ENCODE data around the gene EPG5. TPM values are rescaled to one million over a fixed set of nuclear protein-coding genes. Genes with fewer than 3 reads are reported as not detected.
A peak's percentile ranks its signal among the peaks of the same experiment; 100 is the strongest.

EPG5 gene
- total RNA-seq, 1 donor from 2014 or later: 29.0 TPM

DNA sequence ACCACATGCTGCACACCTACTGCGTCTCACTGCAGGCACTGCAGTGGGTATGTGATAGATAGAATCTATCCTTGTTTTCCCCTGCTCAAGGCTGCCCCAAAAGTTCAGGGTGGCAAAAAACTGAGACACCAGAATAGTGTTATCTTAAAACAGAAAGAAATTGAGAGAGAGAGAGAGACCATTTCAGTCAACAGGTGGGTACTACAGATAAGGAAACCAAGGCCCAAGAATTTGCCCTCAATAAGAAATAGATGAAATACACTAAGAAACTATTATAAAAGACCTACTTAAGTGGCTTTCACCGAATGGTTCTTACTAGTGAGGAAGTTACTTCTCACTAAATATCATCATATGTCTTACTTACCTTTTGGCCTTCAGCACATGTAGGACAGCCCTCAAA lies 27.9 kb downstream of the EPG5 start:
- Mint-ChIP-seq H3K27me3 (ENCODE audit: low read depth, unreplicated experiment) (no peaks in the 10 kb centered on the region), H3K27ac (ENCODE audit: unreplicated experiment) (no peak overlapping the region), H3K4me3 (ENCODE audit: unreplicated experiment) (no peak overlapping the region), H3K36me3 (ENCODE audit: low read depth, unreplicated experiment) (peaks cover 20% of the 10 kb centered on the region), H3K9me3 (ENCODE audit: unreplicated experiment) (no peaks in the 10 kb centered on the region), H3K4me1 (ENCODE audit: low read depth, unreplicated experiment) (peaks cover 7% of the 10 kb centered on the region)
- H4K20me1 ChIP-seq (ENCODE audit: insufficient read depth, low read length): no peaks in the 10 kb centered on the region
- H3K27me3 ChIP-seq (ENCODE audit: insufficient read depth, low read length): no peaks in the 10 kb centered on the region
- H3K36me3 ChIP-seq (ENCODE audit: insufficient read depth, low read length): peaks cover 51% of the 10 kb centered on the region
- H3K79me2 ChIP-seq (ENCODE audit: insufficient read depth, low read length): peaks cover 5% of the 10 kb centered on the region
- H3K4me2 ChIP-seq (ENCODE audit: low read length): no peak overlapping the region
- FAIRE-seq: no peak
- peaks cover 9% of the 10 kb centered on the region for H3K4me1 ChIP-seq (ENCODE audit: insufficient read depth, low read length)
- no peaks in the 10 kb centered on the region for H3K9me3 ChIP-seq (ENCODE audit: insufficient read depth, low read depth, low read length)
- no peak overlapping the region for H3K9ac ChIP-seq (ENCODE audit: low read length)
- TF ChIP-seq EZH2 (IDR thresholded peaks at IDR 0.05; ENCODE audit: insufficient read depth, low read length): no peak
- TF ChIP-seq, protein P1, sequence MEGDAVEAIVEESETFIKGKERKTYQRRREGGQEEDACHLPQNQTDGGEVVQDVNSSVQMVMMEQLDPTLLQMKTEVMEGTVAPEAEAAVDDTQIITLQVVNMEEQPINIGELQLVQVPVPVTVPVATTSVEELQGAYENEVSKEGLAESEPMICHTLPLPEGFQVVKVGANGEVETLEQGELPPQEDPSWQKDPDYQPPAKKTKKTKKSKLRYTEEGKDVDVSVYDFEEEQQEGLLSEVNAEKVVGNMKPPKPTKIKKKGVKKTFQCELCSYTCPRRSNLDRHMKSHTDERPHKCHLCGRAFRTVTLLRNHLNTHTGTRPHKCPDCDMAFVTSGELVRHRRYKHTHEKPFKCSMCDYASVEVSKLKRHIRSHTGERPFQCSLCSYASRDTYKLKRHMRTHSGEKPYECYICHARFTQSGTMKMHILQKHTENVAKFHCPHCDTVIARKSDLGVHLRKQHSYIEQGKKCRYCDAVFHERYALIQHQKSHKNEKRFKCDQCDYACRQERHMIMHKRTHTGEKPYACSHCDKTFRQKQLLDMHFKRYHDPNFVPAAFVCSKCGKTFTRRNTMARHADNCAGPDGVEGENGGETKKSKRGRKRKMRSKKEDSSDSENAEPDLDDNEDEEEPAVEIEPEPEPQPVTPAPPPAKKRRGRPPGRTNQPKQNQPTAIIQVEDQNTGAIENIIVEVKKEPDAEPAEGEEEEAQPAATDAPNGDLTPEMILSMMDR (IDR thresholded peaks at IDR 0.05; ENCODE audit: insufficient read depth, low read depth, low read length): no peak
- H3K4me3 ChIP-seq (ENCODE audit: insufficient read depth, low read depth, low read length): no peak overlapping the region
- DNase-seq (ENCODE audit: low read depth): no peak
- H2AFZ ChIP-seq (ENCODE audit: low read depth, low read length): no peak overlapping the region
- H3K27ac ChIP-seq (ENCODE audit: low read depth, low read length): no peak overlapping the region

GRCh38 chr18:45938488-45938935 lies 28.6 kb downstream of the EPG5 start:
- peaks cover 51% of the 10 kb centered on the region for H3K36me3 ChIP-seq (ENCODE audit: insufficient read depth, low read length)
- no peak overlapping the region for H3K9ac ChIP-seq (ENCODE audit: low read length)
- H2AFZ ChIP-seq (ENCODE audit: low read depth, low read length): no peak overlapping the region
- no peak for FAIRE-seq
- no peak overlapping the region for H3K27ac Mint-ChIP-seq (ENCODE audit: unreplicated experiment)
- no peak for DNase-seq (ENCODE audit: low read depth)
- H4K20me1 ChIP-seq (ENCODE audit: insufficient read depth, low read length): no peaks in the 10 kb centered on the region
- peaks cover 9% of the 10 kb centered on the region for H3K4me1 ChIP-seq (ENCODE audit: insufficient read depth, low read length)
- peaks cover 15% of the 10 kb centered on the region for H3K36me3 Mint-ChIP-seq (ENCODE audit: low read depth, unreplicated experiment)
- H3K9me3 ChIP-seq (ENCODE audit: insufficient read depth, low read depth, low read length): no peaks in the 10 kb centered on the region
- H3K9me3 Mint-ChIP-seq (ENCODE audit: unreplicated experiment): no peaks in the 10 kb centered on the region
- peaks cover 5% of the 10 kb centered on the region for H3K79me2 ChIP-seq (ENCODE audit: insufficient read depth, low read length)
- H3K4me3 Mint-ChIP-seq (ENCODE audit: unreplicated experiment): no peak overlapping the region
- no peak overlapping the region for H3K4me2 ChIP-seq (ENCODE audit: low read length)
- H3K27me3 Mint-ChIP-seq (ENCODE audit: low read depth, unreplicated experiment): no peaks in the 10 kb centered on the region
- no peak overlapping the region for H3K27ac ChIP-seq (ENCODE audit: low read depth, low read length)
- H3K4me1 Mint-ChIP-seq (ENCODE audit: low read depth, unreplicated experiment): peaks cover 7% of the 10 kb centered on the region
- TF ChIP-seq EZH2 (IDR thresholded peaks at IDR 0.05; ENCODE audit: insufficient read depth, low read length): no peak
- TF ChIP-seq, protein P1 (IDR thresholded peaks at IDR 0.05; ENCODE audit: insufficient read depth, low read depth, low read length): no peak
- no peaks in the 10 kb centered on the region for H3K27me3 ChIP-seq (ENCODE audit: insufficient read depth, low read length)
- no peak overlapping the region for H3K4me3 ChIP-seq (ENCODE audit: insufficient read depth, low read depth, low read length)

DNA sequence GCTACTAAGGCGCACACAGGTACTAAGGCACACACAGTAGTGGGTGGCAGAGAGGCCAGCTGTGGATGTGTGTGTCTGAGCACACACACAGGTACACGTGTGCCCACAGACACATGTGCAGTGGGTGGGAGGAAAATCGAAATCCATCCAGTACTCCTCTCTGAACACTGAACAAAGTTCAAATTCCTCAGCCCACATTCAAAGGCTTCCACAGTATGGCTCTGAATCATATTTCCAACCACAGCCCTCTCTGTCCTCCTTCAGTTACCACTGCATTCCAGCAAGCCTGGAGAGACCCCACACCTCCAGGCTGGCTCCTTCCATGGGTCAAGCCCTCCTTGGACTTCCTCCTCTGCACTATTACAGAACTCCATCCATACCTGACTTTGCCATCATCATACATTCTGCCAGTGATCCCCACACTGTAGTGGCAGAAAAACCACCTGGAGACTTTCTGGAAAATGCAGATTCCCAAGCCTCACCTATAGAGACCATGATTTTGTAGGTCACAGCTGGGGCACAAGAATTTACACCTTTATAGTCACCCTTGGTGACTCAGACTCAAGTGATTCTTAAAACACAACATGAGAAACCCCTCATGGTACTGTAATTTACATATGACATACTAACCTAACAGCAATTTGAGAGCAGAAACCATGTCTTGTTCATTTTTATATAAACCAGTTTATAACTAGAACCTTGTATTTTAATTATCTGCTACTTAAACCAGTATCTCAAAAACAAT lies 31.4 kb downstream of the EPG5 start:
- no peak for FAIRE-seq
- Mint-ChIP-seq H3K9me3 (ENCODE audit: unreplicated experiment) (no peaks in the 10 kb centered on the region), H3K36me3 (ENCODE audit: low read depth, unreplicated experiment) (peaks cover 13% of the 10 kb centered on the region)

More for the DNA sequence above, 31.4 kb downstream of the EPG5 start:
- H3K27me3 Mint-ChIP-seq (ENCODE audit: low read depth, unreplicated experiment): no peaks in the 10 kb centered on the region
- H3K4me1 ChIP-seq (ENCODE audit: insufficient read depth, low read length): peaks cover 9% of the 10 kb centered on the region
- no peak overlapping the region for H3K9ac ChIP-seq (ENCODE audit: low read length)
- no peak overlapping the region for H2AFZ ChIP-seq (ENCODE audit: low read depth, low read length)
- peak; percentile 87 for DNase-seq (ENCODE audit: low read depth)
- H4K20me1 ChIP-seq (ENCODE audit: insufficient read depth, low read length): no peaks in the 10 kb centered on the region
- H3K27me3 ChIP-seq (ENCODE audit: insufficient read depth, low read length): no peaks in the 10 kb centered on the region
- peak overlapping the region; percentile 54 for H3K4me2 ChIP-seq (ENCODE audit: low read length)
- peaks cover 7% of the 10 kb centered on the region for H3K4me1 Mint-ChIP-seq (ENCODE audit: low read depth, unreplicated experiment)
- H3K79me2 ChIP-seq (ENCODE audit: insufficient read depth, low read length): peaks cover 5% of the 10 kb centered on the region
- H3K4me3 Mint-ChIP-seq (ENCODE audit: unreplicated experiment): no peak overlapping the region
- no peak overlapping the region for H3K4me3 ChIP-seq (ENCODE audit: insufficient read depth, low read depth, low read length)
- TF ChIP-seq EZH2 (IDR thresholded peaks at IDR 0.05; ENCODE audit: insufficient read depth, low read length): no peak
- TF ChIP-seq, protein P1 (IDR thresholded peaks at IDR 0.05; ENCODE audit: insufficient read depth, low read depth, low read length): no peak
- H3K27ac Mint-ChIP-seq (ENCODE audit: unreplicated experiment): peak overlapping the region; percentile 70
- H3K9me3 ChIP-seq (ENCODE audit: insufficient read depth, low read depth, low read length): no peaks in the 10 kb centered on the region
- H3K36me3 ChIP-seq (ENCODE audit: insufficient read depth, low read length): peaks cover 40% of the 10 kb centered on the region
- H3K27ac ChIP-seq (ENCODE audit: low read depth, low read length): peak overlapping the region; percentile 45
